ENCODE data around the gene PVALEF.
"Not testable (repeated sequence)": the region's sequence is repeated elsewhere in the genome, so short reads cannot be mapped to it uniquely, and the experiment has no call there.

The PVALEF gene

DNA sequence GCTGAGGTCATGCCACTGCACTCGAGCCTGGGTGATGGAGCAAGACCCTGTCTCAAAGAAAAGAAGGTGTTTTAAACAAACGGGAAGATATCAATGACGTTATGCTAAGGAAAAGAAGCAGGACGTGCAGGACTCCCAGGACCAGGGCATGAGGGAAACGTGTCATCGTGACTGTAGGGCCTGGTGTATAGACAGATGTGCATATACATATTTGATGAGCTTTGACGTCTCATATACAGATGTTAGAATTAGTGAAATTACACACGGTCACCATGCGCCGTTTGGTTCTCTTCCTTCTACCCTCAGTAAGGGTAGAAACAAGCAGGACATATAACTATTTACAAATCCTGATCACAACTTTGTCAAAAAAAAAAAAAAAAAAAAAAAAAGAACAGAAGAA is 17.6 kb upstream of the PVALEF start:
- no peak for DNase-seq

DNA sequence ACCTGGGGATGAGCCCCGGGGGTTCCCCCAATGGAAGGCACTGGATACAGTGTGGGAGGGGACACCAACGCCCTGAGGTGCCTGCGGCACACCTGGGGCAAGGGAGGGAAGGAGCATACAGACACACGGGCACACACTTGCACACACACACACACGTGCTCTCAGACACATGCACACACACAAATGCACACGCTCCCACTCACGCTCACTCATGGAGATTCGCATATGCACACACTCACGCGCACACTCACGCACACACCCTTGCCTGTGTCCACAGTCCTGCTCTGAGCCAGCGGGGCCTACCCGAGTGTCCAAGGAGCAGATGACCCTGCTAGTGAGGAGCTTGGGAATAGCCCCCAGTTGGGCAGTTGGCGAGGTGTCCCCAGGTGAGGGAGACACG is 16.7 kb upstream of the PVALEF start:
- DNase-seq: no peak

DNA sequence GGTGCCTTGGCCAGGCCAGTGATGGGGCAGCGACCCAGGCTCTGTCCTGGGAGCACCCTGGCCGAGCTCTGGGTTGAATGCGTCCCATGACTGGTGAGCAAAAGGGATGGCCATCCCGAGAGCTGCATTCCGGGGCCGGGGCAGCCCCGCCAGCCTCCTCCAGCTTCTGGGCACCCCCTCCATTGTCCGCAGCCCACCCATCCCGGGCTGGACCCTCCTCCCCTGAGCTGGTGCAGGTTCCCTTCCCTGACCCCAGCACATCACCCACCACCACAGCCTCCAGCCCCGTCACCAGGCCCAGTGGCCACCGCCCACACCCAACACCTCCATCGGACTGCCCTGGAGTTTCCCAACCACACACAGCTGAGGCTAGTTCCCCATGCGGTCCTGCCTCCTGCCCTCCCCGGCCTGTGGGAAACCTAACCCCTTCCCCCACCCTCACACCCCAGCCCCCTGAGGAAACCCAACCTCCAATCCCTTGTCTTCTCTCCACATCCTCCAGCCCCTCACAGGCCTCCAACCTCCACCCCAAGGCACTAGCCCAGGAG is 16.2 kb upstream of the PVALEF start:
- no peak for DNase-seq

DNA sequence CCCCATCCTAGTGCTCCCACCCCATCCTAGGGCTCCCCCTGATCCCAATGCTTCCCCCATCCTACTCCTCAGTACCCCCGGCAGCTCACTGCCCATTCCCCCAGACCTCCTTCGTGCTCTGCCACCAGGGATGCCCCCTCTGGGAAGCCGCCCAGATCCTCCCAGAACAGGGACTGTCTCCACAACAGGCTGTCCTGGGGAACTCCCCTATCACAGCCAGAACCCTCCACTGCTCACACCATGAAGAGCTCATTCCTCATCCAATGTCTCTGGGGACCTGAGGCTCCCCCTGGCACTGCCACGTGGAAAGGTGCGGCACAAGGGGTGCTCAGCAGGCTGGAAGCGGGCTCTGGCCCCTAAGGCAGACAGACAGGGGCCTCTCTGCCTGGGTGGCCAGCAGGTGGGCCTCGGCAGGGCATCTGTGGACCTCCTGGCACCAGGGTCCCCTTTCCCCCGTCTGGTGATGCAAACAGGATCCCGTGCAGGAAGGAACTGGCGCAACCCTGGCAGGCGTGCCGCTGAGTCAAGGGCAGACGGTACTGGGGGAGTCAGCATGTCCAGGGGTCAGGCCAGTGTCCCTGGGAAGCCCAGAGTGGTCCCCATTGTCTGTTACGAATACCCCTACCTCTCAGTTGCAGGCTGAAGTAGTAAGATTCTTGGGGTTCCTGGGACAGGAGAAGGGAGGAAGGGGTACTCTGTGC is 14.8 kb upstream of the PVALEF start:
- no peak for DNase-seq

DNA sequence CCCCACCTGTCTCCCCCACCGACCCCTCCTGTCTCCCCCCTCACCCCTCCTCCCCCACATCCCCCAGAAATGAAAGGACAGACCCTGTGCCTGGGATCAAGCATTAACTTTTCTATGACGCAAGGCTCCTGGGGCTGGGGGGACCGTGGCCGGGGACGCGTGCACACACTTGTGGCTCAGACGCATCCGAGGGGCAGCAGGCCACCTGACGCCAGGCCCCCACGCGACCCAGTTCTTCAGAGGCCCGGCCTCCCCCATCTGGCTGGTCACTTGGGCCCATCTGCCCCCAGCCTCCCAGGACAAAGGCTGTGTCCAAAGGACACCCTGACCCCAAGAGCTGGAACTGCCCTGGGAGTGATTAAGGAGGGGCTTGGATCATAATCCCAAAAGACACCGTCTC is 14.0 kb upstream of the PVALEF start:
- no peak for DNase-seq

DNA sequence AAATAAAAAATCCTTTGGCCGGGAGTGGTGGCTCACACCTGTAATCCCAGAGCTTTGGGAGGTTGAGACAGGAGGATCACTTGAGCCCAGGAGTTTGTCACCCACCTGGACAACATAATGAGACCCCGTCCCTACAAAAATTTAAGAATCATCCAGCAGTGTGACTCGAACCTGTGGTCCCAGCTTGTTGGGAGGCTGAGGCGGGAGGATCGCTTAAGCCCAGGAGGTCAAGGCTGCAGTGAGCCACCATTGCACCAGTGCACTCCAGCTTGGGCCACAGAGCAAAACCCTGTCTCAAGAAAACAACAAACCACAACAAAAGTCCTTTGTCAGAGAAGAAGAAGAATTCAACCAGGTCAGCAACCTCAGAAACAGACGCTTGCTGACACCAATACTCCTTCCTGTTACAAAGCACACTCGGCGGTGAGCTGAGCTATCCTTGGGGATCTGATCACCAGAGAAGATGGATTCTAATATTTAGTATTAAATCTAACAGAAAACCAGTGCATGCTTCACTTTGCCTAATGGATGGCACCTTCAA is 12.9 kb upstream of the PVALEF start:
- no peak for DNase-seq

DNA sequence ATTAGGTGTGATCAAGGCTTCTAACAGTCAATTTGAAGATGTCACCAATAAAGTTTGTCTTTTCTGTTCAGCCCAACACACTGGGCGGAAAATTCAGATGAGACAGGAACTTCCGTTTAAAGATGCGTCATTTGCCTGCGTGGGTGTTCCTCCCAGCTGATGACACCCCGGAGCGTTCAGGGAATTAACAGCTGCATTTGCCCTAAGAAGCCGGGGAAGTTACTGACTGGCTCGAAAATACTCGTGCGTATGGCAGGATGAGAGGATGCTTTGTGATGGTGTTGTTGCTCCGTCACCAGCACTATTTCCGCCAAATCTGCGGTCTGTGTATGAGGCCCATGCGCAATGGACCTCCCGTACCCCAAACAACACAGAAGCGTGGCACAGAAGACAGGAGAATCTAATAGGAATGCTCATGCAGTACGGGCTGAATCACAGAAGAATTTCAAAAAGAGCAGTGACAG is 11.9 kb upstream of the PVALEF start:
- DNase-seq: no peak

DNA sequence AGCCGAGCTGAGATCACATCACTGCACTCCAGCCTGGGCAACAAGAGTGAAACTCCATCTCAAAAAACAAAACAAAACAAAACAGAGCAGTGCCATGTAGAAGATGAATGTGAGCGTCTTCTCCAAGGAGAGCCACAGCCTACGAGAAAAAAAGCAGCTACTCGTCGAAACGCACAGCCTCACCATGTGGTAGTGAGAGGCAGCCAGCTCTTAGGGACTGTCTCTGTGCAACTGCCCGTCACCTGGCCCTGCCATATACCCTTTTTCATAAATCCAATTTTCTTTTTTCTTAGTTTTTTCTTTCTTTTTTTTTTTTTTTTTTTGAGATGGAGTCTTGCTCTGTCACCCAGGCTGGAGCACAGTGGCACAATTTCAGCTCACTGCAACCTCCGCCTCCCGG is 11.3 kb upstream of the PVALEF start:
- not testable (repeated sequence) for DNase-seq

DNA sequence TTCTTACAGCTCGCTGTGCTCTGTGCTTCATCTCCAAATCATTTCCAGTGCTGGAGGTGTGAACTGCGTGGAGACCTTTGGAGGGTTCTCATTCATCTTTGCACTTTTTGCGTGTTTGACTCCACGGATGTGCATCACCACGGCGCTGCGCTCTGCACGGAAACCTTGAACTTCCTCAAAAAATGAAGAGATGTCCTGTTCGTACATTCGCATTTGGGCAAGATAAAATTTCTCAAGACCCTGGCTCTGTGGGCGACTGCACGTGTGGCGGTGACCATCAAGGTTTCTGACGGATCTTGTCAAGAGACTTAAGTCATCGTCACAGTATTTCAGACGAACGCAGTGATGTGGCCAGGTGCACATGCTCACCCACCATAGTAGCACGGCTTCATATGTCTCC is 10.3 kb upstream of the PVALEF start:
- no peak for DNase-seq

DNA sequence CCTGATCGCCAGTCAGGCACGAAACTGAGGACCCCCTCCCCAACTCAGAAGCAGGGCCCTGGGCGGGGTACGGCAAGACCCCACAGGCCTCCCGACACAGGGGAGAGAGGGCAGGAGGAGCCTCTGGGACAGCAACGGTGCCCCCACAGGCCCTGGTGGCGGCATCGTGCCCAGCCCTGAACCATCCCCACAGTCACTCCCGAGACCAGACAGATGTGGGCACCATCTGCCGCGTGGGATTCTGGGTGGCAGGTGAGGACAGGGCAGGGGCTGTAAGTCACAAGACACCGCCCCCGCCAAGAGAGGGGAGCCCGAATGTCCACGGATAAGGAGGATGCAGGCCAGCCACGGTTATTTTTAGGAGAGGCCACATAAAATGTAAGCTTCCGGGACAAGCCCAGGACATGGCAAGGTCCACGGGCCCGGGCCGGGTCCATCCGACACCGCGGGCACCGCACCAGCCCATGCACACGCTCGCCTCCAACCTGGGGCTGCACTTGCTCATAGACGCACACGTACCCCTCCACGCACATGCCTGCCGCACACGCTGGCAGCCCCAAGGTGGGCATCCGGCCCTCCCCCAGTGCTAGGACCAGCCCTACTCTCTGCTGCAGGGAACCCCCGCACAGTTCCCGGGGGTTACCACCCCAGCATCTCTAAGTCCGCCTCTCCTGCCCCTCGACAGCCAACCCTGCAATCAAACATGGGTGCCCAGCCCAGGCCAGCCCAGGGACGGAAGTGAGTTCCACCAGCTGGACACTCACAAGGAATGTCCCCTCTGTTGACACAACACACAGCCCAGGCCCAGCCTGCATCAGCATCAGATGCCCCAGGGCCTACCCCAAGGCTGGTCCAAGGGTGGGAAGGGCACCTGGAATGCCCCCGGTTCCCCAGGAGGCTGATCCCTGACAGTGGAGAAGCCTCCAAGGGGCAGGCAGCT is 8.2 kb upstream of the PVALEF start:
- no peak for DNase-seq

DNA sequence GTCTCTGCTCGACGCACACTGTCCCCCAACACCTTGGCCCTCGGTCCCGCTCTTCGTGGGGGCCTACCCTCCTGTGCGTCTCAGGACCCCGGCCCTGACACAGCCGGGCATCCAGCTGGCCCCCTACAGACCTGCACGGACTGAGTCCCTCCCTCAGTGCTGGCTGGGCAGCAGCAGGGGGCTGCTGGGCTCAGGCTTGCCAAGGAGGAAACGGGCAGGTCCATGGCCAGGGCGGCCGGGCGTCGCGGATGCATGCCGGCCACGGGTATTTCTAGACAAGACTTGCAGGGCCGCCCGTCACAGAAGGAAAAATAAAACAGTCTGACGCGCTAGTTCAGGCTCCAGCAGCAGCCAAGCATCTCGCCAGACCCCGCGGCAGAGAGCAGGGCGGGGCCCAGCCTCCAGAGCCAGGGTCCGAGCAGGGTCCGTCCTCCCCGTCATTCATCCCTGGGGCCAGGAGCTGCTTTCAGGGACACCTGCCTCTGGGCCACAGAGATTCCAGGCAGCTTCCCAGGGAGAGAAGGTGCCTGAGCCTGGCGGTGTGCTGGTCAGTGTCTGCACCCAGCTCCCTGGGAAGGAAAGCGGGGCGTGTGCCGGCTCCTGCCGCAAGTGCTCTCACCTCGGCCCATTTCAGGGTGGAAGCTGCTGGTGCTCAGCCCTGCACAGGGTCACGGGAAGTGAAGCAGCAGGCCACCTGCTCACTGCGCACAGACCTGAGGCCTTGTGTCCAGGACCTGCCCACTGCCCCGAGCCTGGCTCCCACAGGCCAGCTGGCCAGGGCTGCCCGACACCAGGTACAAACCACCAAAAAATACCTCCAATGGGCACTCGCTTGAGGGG is 7.2 kb upstream of the PVALEF start:
- no peak for DNase-seq

DNA sequence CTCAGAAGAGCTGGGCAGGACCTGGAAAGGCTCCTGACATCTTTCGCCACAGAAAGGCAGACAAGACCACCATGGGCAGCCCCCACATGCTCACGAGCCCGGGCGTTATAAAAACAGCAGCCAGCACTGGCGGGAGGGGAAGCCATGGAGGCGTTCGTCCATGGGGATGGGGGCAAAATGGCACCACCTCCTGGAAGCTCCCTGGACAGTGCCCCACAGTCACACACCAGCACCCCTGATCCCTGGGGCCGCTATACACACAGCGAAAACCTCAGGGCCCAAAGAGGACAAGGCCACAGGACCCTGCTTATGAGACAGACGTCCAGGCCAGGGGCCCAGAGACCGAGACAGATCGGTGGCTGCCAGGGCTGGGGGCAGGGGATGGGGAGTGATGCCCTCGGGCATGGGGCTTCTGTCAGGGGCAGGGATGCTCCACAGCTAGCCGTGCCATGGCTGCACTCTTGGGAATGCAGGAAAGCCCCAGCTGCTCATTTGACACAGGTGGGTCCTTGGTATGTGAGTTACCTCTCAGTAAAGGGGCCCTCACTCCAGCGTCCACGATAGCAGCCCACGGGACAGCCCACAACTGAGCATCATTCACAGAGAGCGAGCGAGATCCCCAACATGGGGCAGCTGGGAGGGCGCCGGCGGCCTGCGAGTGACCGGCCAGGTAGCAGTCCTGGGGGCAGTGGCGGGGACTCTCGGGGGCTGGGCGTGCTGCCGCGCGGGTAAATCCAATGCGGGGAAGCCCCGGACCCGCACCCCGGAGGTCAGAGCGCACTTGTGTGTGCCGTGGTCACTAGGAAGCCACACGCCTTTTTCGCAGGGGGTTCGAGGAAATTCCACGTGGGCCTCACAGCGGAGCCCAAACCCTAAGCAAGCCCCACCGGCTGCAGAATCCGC is 6.4 kb upstream of the PVALEF start:
- no peak for DNase-seq

DNA sequence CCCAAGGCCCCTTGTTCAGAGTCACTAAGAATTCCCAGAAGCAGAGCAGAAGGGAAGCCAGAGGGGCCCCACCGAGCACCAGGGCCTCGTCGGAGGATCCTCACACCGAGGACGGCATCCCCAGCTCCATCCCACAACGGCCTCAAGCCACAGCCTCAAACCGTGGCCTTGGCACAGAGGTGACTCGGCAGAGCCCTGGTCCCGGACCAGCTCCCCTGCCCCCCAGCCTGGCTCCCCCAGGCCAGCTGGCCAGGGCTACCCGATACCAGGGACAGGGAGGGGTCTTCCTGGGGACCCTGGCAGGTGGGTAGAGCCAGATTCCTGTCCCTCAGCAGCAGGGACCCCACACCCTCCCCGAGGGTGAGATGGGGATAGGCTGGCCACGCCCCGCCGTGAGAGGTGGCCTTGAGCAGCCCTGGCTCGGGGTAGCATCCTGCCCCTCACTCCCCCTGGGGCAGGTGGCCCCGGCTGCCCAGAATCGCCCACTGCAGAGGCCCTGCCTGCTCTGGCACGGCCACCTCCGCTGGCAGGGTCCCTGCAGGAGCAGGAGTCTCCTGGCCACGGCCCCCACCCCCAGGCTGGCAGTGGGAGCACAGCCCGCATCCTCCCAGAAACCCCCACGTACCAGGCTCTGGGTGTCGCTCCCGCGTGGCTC is 5.6 kb upstream of the PVALEF start:
- DNase-seq: no peak

DNA sequence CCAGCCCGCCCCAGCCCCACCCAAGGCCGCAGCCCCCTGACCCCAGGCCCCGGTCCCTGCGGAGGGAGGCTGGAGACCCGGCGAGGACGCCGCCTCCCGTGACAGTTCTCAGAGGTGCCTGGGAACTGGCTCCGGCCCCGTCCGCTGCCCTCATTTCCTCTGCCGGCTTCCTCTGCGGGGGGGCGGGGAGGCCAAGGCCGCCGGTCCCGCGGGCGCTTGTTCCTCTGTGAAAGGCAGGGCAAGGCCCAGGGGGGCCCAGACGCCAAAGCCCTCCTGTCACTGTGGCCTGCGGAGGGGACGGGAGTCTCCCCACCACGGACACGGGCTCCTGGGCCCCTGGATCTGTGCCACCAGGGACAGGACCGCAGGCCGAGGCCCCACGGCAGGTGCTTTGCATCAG is 5.0 kb upstream of the PVALEF start:
- DNase-seq: no peak

DNA sequence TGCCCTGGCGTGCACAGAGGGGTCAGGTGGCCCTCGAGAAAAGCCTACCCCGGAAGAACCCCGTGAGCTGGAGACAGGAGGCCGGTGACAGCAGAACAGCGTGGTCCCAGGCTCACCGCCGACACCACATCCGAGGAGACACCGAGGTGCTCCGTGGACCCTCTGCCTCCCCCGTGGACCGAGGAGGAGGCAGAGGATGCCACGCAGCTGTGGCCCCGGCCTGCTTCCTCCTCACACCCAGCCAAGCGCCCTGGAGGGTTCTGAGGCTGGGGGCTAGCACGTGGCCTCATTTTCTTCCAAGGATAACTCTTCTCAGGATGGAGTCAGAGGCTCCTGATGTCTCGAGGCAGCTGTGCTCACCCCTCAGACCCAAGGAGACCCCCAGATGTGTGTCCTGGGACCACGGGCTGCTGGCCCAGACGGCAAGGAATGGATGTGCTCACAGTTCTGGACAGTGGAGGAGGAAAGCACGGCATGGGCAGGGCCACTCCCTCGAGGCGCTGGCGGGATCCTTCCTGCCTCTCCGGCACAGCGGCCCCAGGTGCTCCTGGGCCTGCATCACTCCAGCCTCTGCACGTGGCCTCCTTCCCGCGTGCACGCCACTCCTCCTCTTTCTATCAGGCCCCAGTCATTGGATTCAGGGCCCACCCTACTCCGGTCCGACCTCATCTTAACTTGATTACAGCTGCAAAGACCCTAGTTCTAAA is 4.4 kb upstream of the PVALEF start:
- DNase-seq: no peak

DNA sequence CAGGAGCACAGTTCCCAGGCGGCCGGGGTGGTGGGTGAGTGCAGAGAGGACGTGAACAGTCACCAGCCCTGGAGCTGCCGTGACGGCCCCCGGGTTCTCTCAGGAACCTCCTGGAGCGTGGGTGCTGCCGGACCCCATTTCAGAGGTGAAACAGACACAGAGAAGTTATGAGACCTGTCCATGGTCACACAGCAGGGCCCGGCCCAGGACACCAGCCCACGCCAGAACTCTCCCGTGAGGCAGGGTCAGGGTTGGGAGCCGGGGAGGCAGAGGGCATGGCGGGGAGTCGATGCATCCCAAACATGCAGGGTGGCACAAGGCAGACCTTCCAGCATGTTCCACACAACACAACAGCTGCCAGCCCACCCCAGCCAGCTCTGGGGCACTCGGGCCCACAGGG is 3.8 kb upstream of the PVALEF start:
- DNase-seq: no peak

DNA sequence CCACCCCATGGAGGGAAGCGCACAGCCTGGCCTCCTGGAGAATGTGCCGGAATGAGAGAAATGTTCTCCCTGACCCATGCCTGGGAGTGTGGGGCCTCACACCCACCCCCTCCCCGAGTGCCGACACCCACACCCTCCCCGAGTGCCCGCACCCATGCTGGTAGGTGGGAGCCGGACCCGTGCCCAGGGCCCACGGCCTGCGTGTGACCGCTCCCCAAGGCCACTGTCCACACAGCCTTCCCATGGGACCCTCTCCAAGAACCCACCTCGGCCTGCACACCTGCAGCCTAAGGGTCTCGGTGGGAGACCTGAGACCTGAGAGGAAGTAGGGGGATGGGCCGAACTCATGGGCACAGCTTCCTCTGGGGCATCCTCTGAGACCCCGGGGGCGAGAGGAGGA is 3.3 kb upstream of the PVALEF start:
- no peak for DNase-seq

DNA sequence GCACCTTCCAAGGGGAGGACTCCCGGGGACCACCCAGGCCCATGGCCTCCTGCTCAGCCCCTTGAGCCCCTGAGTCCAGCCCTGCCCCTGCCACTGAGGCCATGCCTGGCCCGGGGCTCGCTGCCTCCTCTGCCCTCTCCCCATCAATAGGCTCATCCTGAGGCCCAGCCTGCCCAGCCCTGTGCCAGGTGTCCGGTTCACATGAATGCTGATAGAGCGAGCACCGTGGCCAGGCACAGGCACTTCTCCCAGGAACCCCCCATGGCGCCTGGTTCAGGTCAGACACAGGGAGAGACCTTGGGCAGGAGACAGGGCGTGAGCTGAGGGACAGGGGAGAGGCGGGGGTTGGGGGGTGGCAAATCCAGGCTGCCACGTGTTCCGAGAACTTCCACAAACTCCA is 2.8 kb upstream of the PVALEF start:
- no peak for DNase-seq

DNA sequence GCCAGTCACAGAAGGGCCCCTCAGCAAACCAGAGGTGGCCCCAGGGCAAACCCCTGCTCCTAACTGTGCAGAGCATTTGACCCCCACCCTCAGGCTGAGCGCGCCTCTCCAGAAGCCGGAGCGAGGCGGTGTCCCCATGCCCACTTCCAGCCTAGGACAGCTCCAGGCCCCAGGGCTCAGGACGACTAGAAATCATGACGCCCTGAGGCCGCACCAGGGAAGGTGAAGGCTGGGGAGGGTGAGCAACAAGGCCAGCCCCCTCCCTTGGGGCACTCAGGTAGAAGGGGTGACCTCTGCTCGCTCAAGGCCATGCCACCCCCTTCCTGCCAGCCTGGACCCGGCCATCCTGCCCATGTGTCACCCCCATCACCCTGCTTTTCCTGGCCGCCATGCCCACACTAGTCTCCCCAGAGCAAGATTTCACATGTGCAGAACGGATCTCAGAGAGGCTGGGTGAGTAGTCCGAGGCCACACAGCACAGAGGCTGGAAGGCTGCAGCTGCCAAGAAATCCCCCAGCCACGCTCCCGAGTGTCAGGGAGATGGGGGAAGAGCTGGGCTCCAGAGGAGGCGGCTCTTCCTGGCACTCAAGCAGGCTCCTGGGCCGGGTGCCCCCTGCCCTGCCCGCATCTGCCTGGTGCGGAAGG is 2.1 kb upstream of the PVALEF start:
- DNase-seq: no peak
